Fibroblast of peridontal ligament (primary cell): Measurements from ENCODE around the gene CKAP4.

Experiments used
- DNase-seq: peaks from one replicate; pipeline ENCODE4 v3.0.0-alpha.2; 2010; ENCODE audit errors: extremely low read depth

Gene CKAP4

DNA sequence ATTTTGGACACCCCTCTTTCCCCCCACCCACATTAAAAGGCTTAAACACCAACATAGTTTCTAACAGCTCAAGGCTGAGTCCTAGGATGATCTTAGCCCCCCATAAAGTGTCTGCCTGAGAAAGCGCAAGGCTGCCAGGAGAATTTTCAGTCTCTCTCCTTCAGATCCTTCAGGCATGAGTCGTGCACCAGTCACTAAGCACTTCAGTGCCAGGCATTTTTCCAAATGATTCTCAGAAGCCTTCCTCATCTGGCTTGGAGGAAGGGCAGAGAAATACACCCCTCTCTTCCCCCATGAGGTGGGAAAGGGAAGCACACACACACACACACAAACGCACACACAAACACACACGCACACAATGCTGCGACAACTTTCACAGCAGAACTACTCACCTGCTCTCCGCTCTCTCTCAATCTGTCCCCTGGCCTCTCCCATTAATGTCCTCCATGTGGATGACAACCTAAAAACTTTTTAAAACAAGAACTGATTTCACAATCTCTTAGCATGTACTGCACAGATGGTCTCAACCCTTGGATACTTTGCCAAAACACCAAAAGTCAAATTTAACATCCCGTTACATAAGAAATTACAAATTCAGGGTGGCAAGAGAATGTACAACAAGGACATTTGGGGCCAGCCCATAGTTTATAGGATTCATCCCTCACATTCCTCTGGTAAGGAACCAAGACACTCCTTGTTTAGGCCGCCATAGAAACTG, 49.8 kb downstream of the CKAP4 start:
- peak; percentile 72 for DNase-seq

GRCh38 chr12:106195621-106196027, 52.2 kb downstream of the CKAP4 start:
- peak; percentile 98 for DNase-seq

DNA sequence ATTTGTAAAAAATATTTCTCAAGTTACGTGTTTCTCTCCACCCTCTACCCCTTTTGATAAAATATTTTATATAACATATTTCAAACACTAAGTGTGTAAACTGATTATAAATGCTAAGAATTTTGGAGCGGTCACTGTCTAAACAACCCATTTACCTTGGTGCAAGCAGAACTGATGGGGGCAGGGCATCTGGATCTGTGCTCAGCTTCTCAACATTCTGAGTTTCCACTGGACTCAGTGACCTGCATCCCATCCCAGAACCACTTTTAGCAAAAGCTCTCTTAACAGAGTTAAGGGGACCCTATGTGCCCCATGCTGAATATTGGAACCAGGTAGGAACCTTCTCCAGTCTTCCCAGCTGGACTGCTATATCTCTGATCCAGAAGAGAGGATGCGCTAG, 53.5 kb downstream of the CKAP4 start:
- no peak for DNase-seq

GRCh38 chr12:106193394-106194215, 54.2 kb downstream of the CKAP4 start:
- DNase-seq = peak; percentile 42

DNA sequence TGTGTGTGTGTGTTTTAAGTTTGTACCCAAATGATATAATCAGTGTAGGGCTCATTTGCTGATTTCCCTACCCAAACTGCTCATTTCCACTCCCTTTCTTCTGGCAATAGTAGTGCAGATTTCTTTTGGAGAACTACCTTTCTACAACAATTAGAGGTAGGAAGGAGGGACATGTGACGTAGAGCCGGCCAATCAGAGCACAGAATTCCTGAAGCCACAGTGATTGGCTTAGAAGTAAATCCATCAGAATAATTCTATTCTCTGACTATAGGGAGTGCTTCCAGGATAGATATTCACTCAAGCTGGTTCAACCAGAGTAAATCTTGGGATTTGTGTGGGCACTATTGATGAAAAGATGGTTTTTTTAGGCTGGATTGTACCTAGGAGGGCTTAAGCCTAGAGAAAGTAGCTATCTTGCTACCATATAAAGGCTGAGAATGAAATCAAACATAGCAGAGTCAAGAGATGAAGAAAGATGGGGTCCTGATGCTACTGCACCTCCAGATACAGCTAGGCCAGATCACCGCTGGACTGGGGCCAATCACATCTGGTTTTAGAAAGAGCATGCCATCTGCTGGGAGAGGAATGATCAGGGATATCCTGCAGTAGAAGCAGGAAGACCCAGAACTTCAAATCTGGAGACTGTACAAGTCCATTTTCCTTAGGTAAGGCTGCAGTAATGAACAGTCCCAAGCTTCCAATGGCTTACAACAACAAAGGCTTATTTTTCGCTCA, 55.0 kb downstream of the CKAP4 start:
- no peak for DNase-seq

DNA sequence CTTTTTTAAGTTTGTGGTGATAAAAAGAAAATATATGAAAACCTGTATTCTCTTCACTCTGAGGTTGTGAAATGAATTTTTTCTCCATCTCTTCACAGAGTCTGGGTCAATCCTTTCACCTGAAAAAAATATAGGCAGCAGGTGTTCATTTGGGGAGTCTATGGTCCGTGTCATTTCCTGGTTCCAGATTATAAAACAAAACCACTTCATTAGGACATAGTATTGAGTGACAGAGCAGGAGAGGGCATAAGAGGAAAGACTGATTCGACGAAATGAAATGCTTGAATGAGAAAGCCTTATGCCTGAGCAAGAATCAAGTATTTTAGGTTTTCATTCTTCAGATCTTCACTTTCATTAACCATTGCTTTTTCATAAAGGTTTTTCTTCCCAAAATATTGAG, 57.2 kb downstream of the CKAP4 start:
- DNase-seq = no peak

- no peak for DNase-seq
These were observed 58.5 kb downstream of the CKAP4 start for GRCh38 chr12:106189341-106189740.

DNA sequence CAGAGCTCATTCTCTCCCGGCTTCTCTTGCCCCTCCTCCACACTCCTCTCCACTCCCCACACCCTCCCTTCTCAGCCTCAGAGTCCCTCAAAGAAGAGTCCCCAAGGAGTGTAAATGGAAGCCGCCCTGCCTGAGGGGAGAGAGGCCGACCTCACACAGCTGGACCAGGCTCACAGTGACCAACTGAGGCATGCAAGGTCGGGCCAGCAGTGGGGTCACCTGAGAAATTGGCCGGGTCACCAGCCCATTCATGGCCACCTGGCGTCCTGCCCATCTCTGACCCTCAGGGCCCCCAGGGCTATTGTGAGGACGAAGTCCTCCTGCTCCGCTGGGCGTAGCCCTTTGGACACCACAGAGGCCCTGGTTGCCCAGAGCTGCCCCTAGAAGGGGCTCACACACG, 59.6 kb downstream of the CKAP4 start:
- DNase-seq = no peak
